ENCODE measurements around the gene SELENOW.
A peak's percentile ranks its signal among the peaks of the same experiment; 100 is the strongest.
"Not testable (repeated sequence)": the region's sequence is repeated elsewhere in the genome, so short reads cannot be mapped to it uniquely, and the experiment has no call there.

The SELENOW gene

DNA sequence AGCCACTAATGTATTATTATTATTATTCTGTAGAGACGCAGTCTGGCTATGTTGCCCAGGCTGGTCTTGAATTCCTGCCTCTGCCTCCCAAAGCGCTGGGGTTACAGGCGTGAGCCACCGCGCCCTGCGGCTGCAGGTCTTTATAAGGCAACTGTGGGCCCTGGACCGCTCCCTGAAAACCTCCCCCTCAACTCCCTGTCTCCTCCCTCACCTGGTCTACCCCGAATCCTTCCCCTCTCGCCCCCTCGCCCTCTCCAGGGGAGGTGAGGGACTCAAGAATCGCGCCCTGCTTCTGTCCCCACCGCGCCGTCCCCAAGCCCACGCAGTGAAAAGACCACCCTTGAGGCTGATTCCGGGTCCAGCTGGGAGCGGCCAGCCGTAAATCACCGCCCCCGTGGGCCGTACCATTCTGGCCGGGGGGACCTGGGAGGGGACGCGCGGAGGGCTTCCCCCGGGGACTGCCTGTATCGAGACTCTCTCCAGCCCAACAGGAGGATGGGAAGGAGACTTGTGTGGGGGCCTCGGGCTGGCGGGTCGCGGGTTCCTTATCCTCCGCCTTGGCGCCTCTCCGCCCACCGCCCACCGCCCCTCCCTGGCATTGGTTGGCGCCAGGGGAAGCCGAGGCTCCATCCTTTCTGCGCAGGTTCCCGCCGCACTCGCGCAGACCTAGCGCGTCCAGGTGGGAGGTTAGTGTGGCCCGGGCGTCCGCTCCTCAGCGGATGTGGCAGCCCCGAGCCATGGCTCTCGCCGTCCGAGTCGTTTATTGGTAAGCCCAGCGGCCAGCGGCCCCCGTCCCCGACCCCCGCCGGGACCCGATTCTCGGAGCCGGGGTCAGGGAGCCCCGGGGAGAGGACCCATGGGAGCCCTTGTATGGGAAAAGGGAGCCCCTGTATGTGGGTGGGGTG, at the start of gene SELENOW:
Gene SELENOW, plus strand, starts transcription at position 655 of the 905 bp plus-strand sequence. Its CDS starts 83 bp downstream, at position 738.
- no peak for DNase-seq

DNA sequence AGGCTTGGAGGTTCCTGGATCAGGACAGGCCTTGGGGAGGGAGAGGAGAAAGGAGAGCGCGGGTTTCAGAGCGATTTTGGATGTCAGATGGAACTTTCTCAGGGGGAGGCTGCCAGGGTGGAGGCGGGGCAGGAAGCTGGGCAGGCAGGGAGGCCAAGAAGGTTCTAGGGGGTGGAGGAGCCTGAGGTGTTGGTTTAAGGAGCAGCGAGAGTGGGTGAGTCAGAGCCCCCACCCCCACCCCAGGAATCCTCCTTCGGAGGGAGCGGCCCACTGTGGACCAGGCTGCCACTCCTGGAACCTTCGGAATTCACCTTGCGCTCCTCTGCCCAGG, 49.1 kb upstream of the SELENOW start:
- no peak for DNase-seq

DNA sequence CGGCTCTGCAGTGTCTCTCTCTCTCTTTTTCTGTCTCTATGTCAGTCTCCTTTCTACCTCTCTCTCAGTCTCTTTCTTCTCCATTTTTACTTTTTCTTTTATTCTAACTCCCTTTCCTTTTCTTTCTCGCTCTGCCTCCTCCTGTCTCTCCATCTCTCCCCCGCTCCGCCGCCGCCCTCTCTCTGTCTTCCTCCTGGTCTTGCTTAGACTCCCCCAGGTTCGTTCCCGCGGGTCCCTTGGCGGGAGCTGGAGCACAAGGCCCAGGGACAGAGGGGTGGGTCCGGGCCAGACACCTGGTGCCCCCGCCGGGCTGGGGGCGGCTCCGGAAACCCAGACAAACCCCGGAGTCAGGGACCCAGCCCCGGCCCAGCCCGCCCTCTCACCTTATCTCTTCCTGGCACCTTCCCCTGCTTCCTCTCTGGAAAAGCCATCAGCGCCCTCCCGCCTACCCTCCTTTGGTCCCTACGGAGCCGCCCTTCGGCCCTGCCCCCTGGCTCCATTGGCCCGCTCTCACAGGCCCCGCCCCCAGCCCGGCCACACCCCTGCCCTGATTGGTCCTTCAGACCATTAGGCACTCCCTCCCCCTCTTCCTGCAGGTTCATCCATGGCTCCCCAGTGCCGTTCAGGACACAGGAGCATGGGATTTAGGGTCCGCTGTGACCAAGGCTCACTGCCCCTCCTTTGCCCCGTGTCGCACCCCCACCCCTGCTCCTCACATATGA, 48.5 kb upstream of the SELENOW start:
- DNase-seq: peak; percentile 66

DNA sequence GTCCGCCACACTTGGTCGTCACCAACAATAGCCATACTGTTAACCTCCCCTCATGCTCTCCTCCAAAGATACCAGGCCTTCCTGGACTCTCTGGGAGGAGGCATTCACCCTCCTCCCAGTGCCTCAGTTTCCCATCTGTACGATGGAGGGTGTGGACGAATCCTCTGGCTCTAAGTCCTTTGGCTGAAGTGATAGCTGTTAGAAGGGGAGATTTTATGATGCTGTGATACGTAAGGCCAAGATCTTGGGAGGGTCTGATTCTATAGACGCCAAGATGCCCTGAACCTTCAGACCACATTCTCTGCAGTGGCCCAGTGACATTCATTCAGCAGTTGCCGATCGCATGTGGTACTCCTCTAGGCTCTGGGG, 48.0 kb upstream of the SELENOW start:
- DNase-seq: no peak

DNA sequence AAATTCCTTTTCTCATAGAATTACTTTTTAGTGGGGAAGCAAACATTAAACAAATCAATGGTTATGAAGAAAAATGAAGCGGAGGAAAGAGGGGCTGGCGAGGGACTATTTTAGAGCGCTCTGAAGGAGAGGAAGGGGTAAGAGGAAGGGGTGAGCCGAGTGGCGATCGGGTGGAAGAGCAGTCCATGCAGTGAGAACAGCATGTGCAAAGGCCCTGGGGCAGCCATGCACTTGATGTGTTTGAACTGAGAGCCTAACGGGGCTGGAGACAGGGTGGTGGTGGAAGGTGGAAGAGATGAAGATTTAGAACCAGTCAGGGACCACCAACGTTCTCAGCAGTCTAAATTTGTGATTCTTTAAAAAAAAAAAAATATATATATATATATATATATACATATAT, 47.6 kb upstream of the SELENOW start:
- DNase-seq: no peak

DNA sequence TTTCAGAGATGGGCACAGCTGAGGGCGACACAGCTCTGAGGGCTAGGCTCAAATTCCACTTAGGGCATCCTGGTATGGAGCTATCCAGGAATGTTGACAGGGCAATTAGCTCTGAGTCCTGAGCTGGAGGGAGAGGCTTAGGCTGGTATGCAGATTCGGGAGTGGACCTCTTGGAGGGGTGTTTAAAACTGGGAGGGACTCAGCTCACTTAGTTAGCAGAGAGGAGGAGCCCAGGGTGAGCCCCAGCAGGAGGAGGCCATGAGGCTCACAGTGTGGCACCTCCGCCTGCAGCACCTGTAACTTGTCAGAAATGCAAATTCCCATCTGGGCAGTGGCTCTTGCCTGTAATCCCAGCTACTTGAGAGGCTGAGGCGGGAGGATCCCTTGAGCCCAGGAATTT, 43.4 kb upstream of the SELENOW start:
- no peak for DNase-seq

DNA sequence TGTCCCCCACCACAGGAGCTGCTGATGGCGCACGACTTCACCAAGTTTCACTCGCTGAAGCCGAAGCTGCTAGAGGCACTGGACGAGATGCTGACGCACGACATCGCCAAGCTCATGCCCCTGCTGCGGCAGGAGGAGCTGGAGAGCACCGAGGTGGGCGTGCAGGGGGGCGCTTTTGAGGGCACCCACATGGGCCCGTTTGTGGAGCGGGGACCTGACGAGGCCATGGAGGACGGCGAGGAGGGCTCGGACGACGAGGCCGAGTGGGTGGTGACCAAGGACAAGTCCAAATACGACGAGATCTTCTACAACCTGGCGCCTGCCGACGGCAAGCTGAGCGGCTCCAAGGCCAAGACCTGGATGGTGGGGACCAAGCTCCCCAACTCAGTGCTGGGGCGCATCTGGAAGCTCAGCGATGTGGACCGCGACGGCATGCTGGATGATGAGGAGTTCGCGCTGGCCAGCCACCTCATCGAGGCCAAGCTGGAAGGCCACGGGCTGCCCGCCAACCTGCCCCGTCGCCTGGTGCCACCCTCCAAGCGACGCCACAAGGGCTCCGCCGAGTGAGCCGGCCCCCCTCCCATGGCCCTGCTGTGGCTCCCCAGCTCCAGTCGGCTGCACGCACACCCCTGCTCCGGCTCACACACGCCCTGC, 37.5 kb upstream of the SELENOW start:
- no peak for DNase-seq

DNA sequence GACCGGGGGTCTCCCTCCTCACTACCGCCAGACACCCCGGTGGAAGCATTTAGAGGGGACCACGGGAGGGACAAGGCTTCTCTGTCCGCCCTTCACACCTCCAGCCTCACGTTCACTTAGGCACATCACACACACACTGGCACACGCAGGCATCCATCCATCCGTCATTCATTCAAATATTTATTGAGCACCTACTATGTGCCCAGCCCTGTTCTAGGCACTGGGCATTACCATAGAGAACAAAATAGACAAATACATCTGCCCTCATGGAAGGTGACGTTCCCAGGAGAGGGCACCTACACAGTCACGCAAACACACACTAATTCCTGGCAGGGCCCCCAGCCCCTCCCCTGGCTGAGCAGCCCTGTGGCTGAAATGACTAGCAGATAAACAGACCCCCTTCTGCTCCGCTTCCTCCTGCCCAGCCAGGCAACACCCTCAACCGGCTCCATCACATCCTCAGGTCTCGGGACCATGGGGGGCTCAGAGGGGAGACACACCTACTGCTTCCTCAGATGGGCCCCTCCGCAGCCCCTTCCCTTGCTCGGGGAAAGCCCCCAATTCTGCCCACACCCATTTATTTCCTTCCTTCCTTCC, 36.9 kb upstream of the SELENOW start:
- DNase-seq: no peak

DNA sequence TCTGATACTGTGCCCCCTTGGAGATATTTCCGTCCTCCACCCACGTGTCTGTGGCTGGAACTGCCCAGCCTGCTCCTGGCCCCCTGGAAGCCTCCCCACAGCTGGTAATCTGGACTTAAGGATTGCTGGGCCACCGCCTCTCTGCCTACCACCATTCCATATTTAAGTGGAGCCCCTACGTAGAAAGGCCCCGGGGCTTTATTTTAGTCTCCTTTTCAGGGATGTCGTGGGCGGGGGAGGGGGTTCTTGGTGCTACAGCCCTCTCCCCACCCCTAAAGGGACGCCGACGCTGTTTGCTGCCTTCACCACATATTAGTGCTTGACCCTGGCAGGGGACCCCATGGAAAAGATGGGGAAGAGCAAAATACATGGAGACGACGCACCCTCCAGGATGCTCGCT, 35.9 kb upstream of the SELENOW start:
- DNase-seq: no peak

DNA sequence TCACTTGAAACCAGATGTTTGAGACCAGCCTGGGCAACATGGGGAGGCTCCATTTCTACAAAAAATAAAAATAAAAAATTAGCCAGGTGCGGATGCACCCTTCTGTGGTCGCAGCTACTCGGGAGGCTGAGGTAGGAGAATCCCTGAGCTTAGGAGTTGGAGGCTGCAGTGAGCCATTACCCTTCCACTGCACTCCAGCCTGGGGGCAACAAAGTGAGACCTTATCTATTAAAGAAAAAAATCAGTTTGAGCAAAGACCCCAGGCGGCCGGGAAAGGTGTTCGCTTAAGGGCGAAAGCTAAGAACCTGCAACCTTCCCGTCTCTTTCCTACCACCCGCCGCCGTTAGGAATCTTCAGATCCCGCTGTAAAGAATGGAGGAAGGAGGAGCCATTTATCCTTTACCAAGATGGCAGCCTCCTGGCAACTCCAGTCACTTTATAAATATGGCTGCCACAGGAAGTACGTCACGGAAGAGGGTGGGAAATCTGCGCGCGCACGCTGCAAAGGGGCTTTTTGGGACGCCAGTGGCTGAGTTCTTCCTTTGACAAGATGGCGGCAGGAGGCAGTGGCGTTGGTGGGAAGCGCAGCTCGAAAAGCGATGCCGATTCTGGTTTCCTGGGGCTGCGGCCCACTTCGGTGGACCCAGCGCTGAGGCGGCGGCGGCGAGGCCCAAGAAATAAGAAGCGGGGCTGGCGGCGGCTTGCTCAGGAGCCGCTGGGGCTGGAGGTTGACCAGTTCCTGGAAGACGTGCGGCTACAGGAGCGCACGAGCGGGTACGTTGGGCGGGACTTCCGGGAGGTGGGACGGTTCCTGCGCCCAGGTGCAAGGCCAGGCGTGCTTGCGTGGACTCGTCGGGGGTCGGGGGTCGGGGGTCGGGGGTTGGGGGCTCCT, 33.2 kb upstream of the SELENOW start, which contains the start of gene NOP53:
Gene NOP53, plus strand, starts transcription at position 537 of the 892 bp plus-strand sequence. Its CDS starts 14 bp downstream, at position 551.
- peak; percentile 86 for DNase-seq

DNA sequence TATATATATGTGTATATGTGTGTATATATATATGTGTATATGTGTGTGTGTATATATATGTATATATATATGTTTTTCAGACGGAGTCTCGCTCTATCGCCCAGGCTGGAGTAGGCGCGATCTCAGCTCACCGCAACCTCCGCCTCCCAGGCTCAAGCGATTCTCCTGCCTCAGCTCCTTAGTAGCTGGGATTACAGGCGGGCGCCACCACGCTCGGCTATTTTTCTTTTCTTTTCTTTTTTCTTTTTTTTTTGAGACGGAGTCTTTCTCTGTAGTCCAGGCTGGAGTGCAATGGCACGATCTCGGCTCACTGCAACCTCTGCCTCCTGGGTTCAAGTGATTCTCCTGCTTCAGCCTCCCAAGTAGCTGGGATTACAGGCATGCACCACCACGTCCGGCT, 32.4 kb upstream of the SELENOW start:
- not testable (repeated sequence) for DNase-seq

DNA sequence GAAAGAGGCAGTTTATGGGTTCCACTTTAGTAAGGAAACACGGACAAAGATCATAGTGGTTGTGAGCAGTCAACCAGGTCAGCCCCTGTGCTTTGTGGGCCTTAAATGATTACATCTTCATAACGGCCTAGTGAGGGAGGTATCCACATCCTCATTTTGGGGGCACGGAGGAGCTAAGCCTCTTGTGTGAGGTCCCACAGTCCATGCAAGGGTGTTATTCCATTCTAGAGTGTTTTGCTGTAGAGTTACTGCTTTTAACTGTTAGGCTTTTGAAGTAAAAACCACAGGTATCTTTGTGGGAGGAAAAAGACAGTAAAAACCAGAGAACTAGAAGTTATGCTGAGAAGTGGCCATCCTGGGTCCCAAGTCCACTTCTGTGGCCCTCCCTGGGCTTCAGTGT, 29.2 kb upstream of the SELENOW start:
- no peak for DNase-seq

DNA sequence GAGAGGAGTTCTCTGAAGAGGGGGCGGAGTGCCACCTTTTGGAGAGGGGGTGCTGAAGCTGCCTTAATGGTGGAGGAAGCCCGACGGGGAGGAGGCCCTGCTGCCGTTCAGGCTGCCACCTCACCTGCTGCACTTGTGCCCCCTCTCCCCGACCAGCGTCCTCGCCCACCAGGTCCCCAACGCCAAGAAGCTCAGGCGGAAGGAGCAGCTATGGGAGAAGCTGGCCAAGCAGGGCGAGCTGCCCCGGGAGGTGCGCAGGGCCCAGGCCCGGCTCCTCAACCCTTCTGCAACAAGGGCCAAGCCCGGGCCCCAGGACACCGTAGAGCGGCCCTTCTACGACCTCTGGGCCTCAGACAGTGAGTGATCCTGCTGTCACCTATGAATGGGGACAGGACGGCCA, 27.8 kb upstream of the SELENOW start:
- no peak for DNase-seq

DNA sequence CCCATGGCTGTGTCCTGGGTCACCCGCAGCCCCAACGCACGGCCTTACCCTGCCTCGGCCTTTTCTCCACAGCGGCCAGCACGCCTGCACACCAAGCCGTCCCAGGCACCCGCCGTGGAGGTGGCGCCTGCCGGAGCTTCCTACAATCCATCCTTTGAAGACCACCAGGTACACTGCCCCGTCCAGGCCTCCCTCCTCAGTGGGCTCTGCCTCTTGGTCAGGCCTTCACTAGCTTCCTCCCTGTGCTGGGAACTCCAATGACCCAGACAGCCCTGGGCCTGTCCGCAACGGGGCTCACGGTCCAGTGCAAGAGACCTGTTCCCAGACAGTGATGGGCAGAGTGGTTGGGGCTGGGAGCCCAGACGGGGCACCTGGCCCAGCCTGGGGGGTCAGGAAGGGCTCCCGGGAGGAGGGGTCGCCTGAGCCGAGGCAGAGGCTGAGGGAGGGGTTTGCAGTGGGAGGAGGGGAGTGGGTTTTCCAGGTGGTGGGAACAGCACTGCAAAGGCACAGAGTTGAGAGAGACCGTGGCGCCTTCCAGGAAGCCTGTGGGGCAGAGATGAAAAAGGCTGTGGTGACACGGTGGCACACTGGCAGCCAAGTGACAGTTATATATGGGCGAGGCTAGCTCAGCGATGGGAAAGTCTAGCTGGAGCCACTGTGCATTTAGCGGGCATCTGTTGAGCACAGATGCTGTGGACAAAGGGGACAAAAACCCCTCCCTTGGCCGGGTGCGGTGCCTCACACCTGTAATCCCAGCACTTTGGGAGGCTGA, 25.9 kb upstream of the SELENOW start:
- no peak for DNase-seq

DNA sequence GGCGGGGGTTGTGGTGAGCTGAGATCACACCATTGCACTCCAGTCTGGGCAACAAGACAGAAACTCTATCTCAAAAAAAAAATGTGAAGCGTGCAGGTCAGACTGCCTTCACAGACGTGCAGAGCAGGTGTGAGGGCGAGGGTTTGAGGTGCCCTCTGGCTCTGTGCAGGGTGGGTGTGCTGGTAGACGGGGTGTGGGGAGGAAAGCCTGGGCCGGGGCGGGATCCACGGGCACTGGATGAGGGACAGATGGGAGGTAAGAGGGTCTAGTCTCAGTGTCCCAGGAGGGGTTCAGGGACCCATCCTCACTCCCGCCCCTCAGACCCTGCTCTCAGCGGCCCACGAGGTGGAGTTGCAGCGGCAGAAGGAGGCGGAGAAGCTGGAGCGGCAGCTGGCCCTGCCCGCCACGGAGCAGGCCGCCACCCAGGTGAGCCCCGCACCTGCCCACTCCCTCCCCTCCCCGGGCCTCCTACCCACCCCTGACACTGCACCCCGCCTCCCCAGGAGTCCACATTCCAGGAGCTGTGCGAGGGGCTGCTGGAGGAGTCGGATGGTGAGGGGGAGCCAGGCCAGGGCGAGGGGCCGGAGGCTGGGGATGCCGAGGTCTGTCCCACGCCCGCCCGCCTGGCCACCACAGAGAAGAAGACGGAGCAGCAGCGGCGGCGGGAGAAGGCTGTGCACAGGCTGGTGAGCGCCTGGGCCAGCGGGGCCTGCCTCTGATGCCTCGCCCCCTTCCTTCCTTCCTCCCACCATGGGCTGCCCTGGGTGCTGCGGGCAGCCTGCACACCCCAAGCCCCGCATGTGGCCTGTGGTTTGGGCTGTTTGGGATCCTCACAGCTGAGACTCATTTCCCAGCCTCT, 24.1 kb upstream of the SELENOW start:
- DNase-seq: no peak

DNA sequence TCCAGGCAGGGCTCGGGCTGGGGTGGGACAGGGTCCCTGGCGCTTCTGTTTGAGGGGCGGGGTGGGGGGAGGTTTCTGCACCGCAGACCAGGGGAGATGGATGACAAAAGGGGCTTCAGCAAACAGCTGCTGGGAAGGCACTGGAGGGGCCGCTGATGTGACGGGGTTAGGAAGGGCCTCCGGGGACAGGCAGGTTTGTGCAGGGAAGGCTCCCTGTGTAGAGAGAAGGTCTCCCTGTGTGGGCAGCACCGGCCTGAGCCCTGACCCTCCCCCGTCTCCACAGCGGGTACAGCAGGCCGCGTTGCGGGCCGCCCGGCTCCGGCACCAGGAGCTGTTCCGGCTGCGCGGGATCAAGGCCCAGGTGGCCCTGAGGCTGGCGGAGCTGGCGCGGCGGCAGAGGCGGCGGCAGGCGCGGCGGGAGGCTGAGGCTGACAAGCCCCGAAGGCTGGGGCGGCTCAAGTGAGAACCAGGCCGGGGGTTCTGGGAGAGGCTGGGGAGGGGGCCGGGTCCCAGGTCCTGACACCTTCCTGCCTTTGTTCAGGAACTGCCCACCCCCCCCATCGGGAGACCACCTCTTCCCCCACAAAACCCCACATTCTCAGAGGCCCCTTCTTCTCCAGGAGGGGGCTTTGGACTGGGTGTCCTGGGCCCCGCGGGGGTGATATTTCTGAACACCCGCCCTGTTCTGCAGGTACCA, 23.3 kb upstream of the SELENOW start:
- DNase-seq: no peak

DNA sequence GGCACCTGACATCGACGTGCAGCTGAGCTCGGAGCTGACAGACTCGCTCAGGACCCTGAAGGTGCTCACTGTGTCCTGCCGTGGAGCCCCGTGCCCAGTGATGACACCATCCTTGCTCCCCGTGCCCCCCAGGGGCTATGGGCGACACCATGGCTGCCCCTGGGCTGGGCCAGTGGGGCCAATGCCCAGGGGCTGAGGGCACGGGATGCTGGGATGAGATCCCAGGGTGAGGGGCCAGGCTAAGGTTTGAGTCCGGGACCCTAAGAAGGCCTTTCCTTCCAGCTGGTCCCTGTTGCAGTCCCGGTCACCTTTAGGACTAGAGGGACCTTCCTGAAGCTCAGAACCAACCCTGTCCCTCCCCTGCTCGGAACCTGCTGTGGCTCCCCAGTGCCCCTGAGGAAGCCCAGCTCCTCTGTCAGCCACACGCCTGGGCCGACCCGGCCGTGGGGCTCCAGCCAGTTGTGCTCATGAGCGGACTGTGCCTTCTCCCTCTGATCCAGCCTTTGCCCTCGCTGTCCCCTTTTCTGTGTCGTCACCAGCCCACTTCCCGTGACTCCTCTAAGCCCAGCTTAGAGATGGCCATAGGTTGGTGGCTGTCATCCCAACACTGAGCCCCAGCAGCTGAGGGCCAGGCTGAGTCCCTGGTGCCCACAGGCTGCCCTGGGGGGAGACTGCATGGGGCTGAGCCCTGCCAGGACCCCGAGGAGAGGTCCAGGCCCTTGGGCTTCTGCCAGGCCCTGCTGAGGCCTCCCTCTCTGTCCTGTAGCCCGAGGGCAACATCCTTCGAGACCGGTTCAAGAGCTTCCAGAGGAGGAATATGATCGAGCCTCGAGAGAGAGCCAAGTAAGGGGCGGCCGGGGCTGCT, 22.5 kb upstream of the SELENOW start:
- no peak for DNase-seq

DNA sequence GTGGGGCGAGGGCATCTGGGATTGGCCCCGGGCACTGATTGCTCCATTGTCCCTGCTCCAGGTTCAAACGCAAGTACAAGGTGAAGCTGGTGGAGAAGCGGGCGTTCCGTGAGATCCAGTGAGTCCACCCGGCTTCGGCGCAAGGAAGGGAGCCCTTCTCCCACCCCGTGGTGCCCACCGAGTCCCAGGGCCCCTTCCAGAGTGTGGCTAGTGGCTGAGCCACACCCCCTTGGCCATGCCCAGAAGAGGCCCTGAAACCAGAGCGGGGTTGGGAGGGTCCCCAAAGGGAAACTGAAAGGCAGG, 21.9 kb upstream of the SELENOW start:
- no peak for DNase-seq
